GM23338 (cell line): ENCODE measurements around the gene NSUN3. TPM values are rescaled to one million over a fixed set of nuclear protein-coding genes. Genes with fewer than 3 reads are reported as not detected.

Source experiments
- ATAC-seq: fragments of 200-7000 bp; cut with Tn5 transposase; 3 replicates; pipeline ENCODE4 v1.9.1; 2020
- DNase-seq: peaks from one replicate; pipeline ENCODE4 v3.0.0-alpha.2; 2015; ENCODE audit warnings: low spot score
- H2AFZ ChIP-seq: fragments of 200-600 bp; sonication (generic); 2 replicates; pipeline ENCODE4 v1.8.0; 2016; ENCODE audit warnings: antibody characterized with exemption, mild to moderate bottlenecking, moderate library complexity
- H3F3A ChIP-seq: fragments of 200-600 bp; sonication (generic); replicated peaks from 2 replicates; pipeline ENCODE4 v1.8.0; 2017; ENCODE audit warnings: antibody characterized with exemption, mixed run types, low read depth
- H3K27ac ChIP-seq: fragments of 200-600 bp; sonication (generic); 2 replicates; pipeline ENCODE4 v1.6.1; 2016; ENCODE audit warnings: low read depth
- H3K27me3 ChIP-seq: fragments of 200-600 bp; sonication (generic); 2 replicates; pipeline ENCODE4 v1.8.0; 2016; ENCODE audit warnings: mild to moderate bottlenecking, mixed run types, moderate library complexity; ENCODE audit not compliant: insufficient read depth
- H3K36me3 ChIP-seq: fragments of 200-600 bp; sonication (generic); 2 replicates; pipeline ENCODE4 v1.8.0; 2016; ENCODE audit warnings: mild to moderate bottlenecking; ENCODE audit not compliant: insufficient read depth
- H3K4me1 ChIP-seq: fragments of 200-600 bp; sonication (generic); 2 replicates; pipeline ENCODE4 v1.8.0; 2016; ENCODE audit warnings: mild to moderate bottlenecking, moderate library complexity; ENCODE audit not compliant: insufficient read depth
- H3K4me2 ChIP-seq: fragments of 200-600 bp; sonication (generic); 2 replicates; pipeline ENCODE4 v1.7.1; 2017; ENCODE audit warnings: mixed run types
- H3K4me3 ChIP-seq: fragments of 200-600 bp; sonication (generic); 2 replicates; pipeline ENCODE4 v1.6.1; 2016; ENCODE audit warnings: mixed run types
- H3K79me2 ChIP-seq: fragments of 200-600 bp; sonication (generic); replicated peaks from 2 replicates; pipeline ENCODE4 v1.8.0; 2017; ENCODE audit warnings: mild to moderate bottlenecking; ENCODE audit not compliant: insufficient read depth
- H3K9me2 ChIP-seq: fragments of 200-600 bp; sonication (generic); 2 replicates; pipeline ENCODE4 v1.8.0; 2017; ENCODE audit not compliant: insufficient read depth
- H4K20me1 ChIP-seq: fragments of 200-600 bp; sonication (generic); replicated peaks from 2 replicates; pipeline ENCODE4 v1.8.0; 2017; ENCODE audit warnings: mild to moderate bottlenecking; ENCODE audit not compliant: insufficient read depth
- H3K27ac Mint-ChIP-seq: 2 replicates; pipeline ENCODE4 v1.8.0; 2020; ENCODE audit warnings: inconsistent platforms, mild to moderate bottlenecking, moderate library complexity, mixed read lengths
- H3K27me3 Mint-ChIP-seq: 3 replicates; pipeline ENCODE4 v1.8.0; 2022; ENCODE audit warnings: low read depth, mild to moderate bottlenecking, moderate library complexity, mixed read lengths, inconsistent platforms; ENCODE audit not compliant: insufficient read depth, poor library complexity
- H3K36me3 Mint-ChIP-seq: 3 replicates; pipeline ENCODE4 v1.8.0; 2021; ENCODE audit warnings: low read depth, mild to moderate bottlenecking, inconsistent platforms, moderate library complexity, mixed read lengths
- H3K4me1 Mint-ChIP-seq: 3 replicates; pipeline ENCODE4 v1.8.0; 2020; ENCODE audit warnings: mild to moderate bottlenecking, inconsistent platforms, mixed read lengths
- H3K4me3 Mint-ChIP-seq: 3 replicates; pipeline ENCODE4 v1.8.0; 2021; ENCODE audit warnings: moderate library complexity, mild to moderate bottlenecking, inconsistent platforms, mixed read lengths
- H3K9me3 Mint-ChIP-seq: 3 replicates; pipeline ENCODE4 v1.8.0; 2020; ENCODE audit warnings: moderate library complexity, mild to moderate bottlenecking, inconsistent platforms, mixed read lengths
- CREB1 ChIP-seq: fragments of 250-450 bp; sonication (Bioruptor Pico); IDR thresholded peaks from 2 replicates; pipeline ENCODE4 v1.5.0; 2020; ENCODE audit warnings: low read depth, mild to moderate bottlenecking, moderate library complexity
- EZH2 ChIP-seq: fragments of 200-600 bp; sonication (generic); IDR thresholded peaks from one replicate; pipeline ENCODE4 v1.8.0; 2017; ENCODE audit warnings: antibody characterized with exemption, mild to moderate bottlenecking, low read depth; ENCODE audit not compliant: unreplicated experiment
- EZH2phosphoT487 ChIP-seq: fragments of 200-600 bp; sonication (generic); IDR thresholded peaks from one replicate; pipeline ENCODE4 v1.8.1; 2018; ENCODE audit warnings: antibody characterized with exemption; ENCODE audit not compliant: unreplicated experiment
- JUNB ChIP-seq: IDR thresholded peaks from one replicate; pipeline ENCODE4 v1.6.1; 2016; ENCODE audit warnings: antibody characterized with exemption; ENCODE audit not compliant: unreplicated experiment
- NANOG ChIP-seq: IDR thresholded peaks from 2 replicates; pipeline ENCODE4 v1.6.1; 2016; ENCODE audit warnings: antibody characterized with exemption, borderline replicate concordance
- POLR2AphosphoS5 ChIP-seq: IDR thresholded peaks from 2 replicates; pipeline ENCODE4 v1.6.1; 2016; ENCODE audit warnings: antibody characterized with exemption, low read depth
- STAT1 ChIP-seq: IDR thresholded peaks from one replicate; pipeline ENCODE4 v1.6.1; 2016; ENCODE audit warnings: antibody characterized with exemption; ENCODE audit not compliant: unreplicated experiment
- ZNF114 ChIP-seq: fragments of 250-450 bp; sonication (Bioruptor Pico); IDR thresholded peaks from 2 replicates; pipeline ENCODE4 v1.5.0; 2020; ENCODE audit warnings: mild to moderate bottlenecking, moderate library complexity
- ZNF331 ChIP-seq: fragments of 250-450 bp; sonication (Bioruptor Pico); IDR thresholded peaks from 2 replicates; pipeline ENCODE4 v1.5.0; 2020; ENCODE audit warnings: low read depth, mild to moderate bottlenecking, moderate library complexity
- polyA plus RNA-seq: library from polyadenylated mRNA; unstranded; fragments of >200 nt; fragmentation: Nextera tagmentation; extraction: Ambion mirVana; gene quantifications from 2 replicates; pipeline ENCODE4 v1.2.1, GENCODE V29; 2016
- total RNA-seq: library from RNA; depleted of rRNA; stranded (reverse); fragments of >200 nt; shearing (Covaris generic); gene quantifications from 2 replicates; pipeline ENCODE4 v1.2.3, GENCODE V29; 2014
- TF ChIP-seq, protein P1 (sequence below): IDR thresholded peaks from one replicate; pipeline ENCODE4 v1.6.1; 2018; ENCODE audit warnings: antibody characterized with exemption; ENCODE audit not compliant: unreplicated experiment
- TF ChIP-seq, protein P2 (sequence below): IDR thresholded peaks from 2 replicates; pipeline ENCODE4 v1.6.1; 2016; ENCODE audit warnings: antibody characterized with exemption
- TF ChIP-seq, protein P3 (sequence below), 2 experiments: fragments of 200-600 bp in 1 of 2; sonication (generic) in 1 of 2; conservative IDR thresholded peaks; 2 replicates each; pipeline versions ENCODE4 v1.5.1 to v1.6.1; 2016 to 2017; ENCODE audit warnings: antibody characterized with exemption in 2 of 2, low read depth in 2 of 2, mild to moderate bottlenecking in 2 of 2, moderate library complexity in 1 of 2
- TF ChIP-seq, protein P4 (sequence below): fragments of 250-450 bp; sonication (Bioruptor Pico); IDR thresholded peaks from 2 replicates; pipeline ENCODE4 v1.5.0; 2020; ENCODE audit warnings: mild to moderate bottlenecking, moderate library complexity

The NSUN3 gene
- total and polyA plus RNA-seq, 2 experiments from 2014 or later = 5.4 to 10.6 TPM

DNA sequence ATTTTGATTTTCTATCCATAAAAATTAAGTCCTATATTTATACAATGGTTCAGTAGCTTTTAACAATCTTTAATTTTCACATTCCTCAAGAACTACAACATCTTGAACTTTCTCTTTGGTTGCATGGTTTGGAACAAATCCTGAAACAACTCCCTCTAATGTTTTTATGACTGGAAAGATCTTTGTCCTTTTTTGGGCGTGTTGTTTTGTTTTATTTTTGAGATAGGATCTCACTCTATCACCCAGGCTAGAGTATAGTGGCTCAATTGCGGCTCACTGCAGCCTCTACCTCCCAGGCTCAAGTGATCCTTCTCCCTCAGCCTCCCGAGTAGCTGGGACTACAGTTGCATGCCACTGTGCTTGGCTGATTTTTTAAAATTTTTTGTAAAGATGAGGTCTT lies 38.5 kb upstream of the NSUN3 start:
- H3K36me3 ChIP-seq = no peaks in the 10 kb centered on the region
- peaks cover 6% of the 10 kb centered on the region; the same call in 2 of the 3 replicates for H3K4me1 Mint-ChIP-seq
- H3K4me1 ChIP-seq = no peaks in the 10 kb centered on the region
- no peaks in the 10 kb centered on the region for H3K9me2 ChIP-seq
- no peak for DNase-seq
- no peak overlapping the region for H2AFZ ChIP-seq
- H4K20me1 ChIP-seq = no peaks in the 10 kb centered on the region
- ATAC-seq = no peak
- no peaks in the 10 kb centered on the region for H3K36me3 Mint-ChIP-seq
- no peak for TF ChIP-seq POLR2AphosphoS5
- TF ChIP-seq, protein P1, sequence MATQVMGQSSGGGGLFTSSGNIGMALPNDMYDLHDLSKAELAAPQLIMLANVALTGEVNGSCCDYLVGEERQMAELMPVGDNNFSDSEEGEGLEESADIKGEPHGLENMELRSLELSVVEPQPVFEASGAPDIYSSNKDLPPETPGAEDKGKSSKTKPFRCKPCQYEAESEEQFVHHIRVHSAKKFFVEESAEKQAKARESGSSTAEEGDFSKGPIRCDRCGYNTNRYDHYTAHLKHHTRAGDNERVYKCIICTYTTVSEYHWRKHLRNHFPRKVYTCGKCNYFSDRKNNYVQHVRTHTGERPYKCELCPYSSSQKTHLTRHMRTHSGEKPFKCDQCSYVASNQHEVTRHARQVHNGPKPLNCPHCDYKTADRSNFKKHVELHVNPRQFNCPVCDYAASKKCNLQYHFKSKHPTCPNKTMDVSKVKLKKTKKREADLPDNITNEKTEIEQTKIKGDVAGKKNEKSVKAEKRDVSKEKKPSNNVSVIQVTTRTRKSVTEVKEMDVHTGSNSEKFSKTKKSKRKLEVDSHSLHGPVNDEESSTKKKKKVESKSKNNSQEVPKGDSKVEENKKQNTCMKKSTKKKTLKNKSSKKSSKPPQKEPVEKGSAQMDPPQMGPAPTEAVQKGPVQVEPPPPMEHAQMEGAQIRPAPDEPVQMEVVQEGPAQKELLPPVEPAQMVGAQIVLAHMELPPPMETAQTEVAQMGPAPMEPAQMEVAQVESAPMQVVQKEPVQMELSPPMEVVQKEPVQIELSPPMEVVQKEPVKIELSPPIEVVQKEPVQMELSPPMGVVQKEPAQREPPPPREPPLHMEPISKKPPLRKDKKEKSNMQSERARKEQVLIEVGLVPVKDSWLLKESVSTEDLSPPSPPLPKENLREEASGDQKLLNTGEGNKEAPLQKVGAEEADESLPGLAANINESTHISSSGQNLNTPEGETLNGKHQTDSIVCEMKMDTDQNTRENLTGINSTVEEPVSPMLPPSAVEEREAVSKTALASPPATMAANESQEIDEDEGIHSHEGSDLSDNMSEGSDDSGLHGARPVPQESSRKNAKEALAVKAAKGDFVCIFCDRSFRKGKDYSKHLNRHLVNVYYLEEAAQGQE = no peak
- TF ChIP-seq, protein P2, sequence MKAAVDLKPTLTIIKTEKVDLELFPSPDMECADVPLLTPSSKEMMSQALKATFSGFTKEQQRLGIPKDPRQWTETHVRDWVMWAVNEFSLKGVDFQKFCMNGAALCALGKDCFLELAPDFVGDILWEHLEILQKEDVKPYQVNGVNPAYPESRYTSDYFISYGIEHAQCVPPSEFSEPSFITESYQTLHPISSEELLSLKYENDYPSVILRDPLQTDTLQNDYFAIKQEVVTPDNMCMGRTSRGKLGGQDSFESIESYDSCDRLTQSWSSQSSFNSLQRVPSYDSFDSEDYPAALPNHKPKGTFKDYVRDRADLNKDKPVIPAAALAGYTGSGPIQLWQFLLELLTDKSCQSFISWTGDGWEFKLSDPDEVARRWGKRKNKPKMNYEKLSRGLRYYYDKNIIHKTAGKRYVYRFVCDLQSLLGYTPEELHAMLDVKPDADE = no peak
- no peak for TF ChIP-seq EZH2
- TF ChIP-seq EZH2phosphoT487 = no peak
- TF ChIP-seq ZNF331 (CRISPR knock-in tag) = no peak
- TF ChIP-seq, protein P3, sequence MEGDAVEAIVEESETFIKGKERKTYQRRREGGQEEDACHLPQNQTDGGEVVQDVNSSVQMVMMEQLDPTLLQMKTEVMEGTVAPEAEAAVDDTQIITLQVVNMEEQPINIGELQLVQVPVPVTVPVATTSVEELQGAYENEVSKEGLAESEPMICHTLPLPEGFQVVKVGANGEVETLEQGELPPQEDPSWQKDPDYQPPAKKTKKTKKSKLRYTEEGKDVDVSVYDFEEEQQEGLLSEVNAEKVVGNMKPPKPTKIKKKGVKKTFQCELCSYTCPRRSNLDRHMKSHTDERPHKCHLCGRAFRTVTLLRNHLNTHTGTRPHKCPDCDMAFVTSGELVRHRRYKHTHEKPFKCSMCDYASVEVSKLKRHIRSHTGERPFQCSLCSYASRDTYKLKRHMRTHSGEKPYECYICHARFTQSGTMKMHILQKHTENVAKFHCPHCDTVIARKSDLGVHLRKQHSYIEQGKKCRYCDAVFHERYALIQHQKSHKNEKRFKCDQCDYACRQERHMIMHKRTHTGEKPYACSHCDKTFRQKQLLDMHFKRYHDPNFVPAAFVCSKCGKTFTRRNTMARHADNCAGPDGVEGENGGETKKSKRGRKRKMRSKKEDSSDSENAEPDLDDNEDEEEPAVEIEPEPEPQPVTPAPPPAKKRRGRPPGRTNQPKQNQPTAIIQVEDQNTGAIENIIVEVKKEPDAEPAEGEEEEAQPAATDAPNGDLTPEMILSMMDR (conservative IDR thresholded peaks at IDR 0.05; ENCODE audit: low read depth in 2 of 2) = no peak
- TF ChIP-seq NANOG = no peak
- no peak for TF ChIP-seq JUNB
- no peak for TF ChIP-seq ZNF114
- no peak for TF ChIP-seq CREB1 (CRISPR knock-in tag)
- TF ChIP-seq, protein P4, sequence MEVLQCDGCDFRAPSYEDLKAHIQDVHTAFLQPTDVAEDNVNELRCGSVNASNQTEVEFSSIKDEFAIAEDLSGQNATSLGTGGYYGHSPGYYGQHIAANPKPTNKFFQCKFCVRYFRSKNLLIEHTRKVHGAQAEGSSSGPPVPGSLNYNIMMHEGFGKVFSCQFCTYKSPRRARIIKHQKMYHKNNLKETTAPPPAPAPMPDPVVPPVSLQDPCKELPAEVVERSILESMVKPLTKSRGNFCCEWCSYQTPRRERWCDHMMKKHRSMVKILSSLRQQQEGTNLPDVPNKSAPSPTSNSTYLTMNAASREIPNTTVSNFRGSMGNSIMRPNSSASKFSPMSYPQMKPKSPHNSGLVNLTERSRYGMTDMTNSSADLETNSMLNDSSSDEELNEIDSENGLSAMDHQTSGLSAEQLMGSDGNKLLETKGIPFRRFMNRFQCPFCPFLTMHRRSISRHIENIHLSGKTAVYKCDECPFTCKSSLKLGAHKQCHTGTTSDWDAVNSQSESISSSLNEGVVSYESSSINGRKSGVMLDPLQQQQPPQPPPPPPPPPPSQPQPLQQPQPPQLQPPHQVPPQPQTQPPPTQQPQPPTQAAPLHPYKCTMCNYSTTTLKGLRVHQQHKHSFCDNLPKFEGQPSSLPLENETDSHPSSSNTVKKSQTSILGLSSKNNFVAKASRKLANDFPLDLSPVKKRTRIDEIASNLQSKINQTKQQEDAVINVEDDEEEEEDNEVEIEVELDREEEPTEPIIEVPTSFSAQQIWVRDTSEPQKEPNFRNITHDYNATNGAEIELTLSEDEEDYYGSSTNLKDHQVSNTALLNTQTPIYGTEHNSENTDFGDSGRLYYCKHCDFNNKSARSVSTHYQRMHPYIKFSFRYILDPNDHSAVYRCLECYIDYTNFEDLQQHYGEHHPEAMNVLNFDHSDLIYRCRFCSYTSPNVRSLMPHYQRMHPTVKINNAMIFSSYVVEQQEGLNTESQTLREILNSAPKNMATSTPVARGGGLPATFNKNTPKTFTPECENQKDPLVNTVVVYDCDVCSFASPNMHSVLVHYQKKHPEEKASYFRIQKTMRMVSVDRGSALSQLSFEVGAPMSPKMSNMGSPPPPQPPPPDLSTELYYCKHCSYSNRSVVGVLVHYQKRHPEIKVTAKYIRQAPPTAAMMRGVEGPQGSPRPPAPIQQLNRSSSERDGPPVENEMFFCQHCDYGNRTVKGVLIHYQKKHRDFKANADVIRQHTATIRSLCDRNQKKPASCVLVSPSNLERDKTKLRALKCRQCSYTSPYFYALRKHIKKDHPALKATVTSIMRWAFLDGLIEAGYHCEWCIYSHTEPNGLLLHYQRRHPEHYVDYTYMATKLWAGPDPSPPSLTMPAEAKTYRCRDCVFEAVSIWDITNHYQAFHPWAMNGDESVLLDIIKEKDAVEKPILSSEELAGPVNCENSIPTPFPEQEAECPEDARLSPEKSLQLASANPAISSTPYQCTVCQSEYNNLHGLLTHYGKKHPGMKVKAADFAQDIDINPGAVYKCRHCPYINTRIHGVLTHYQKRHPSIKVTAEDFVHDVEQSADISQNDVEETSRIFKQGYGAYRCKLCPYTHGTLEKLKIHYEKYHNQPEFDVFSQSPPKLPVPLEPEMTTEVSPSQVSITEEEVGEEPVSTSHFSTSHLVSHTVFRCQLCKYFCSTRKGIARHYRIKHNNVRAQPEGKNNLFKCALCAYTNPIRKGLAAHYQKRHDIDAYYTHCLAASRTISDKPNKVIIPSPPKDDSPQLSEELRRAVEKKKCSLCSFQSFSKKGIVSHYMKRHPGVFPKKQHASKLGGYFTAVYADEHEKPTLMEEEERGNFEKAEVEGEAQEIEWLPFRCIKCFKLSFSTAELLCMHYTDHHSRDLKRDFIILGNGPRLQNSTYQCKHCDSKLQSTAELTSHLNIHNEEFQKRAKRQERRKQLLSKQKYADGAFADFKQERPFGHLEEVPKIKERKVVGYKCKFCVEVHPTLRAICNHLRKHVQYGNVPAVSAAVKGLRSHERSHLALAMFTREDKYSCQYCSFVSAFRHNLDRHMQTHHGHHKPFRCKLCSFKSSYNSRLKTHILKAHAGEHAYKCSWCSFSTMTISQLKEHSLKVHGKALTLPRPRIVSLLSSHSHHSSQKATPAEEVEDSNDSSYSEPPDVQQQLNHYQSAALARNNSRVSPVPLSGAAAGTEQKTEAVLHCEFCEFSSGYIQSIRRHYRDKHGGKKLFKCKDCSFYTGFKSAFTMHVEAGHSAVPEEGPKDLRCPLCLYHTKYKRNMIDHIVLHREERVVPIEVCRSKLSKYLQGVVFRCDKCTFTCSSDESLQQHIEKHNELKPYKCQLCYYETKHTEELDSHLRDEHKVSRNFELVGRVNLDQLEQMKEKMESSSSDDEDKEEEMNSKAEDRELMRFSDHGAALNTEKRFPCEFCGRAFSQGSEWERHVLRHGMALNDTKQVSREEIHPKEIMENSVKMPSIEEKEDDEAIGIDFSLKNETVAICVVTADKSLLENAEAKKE (CRISPR knock-in tag) = no peak
- TF ChIP-seq STAT1 = no peak
- no peak overlapping the region for H3K4me2 ChIP-seq
- H3K27me3 ChIP-seq = no peaks in the 10 kb centered on the region
- no peaks in the 10 kb centered on the region for H3F3A ChIP-seq
- no peaks in the 10 kb centered on the region for H3K27me3 Mint-ChIP-seq
- H3K27ac Mint-ChIP-seq = no peak overlapping the region
- no peaks in the 10 kb centered on the region for H3K79me2 ChIP-seq
- H3K4me3 Mint-ChIP-seq = no peak overlapping the region
- H3K27ac ChIP-seq = no peak overlapping the region
- no peaks in the 10 kb centered on the region for H3K9me3 Mint-ChIP-seq
- no peak overlapping the region for H3K4me3 ChIP-seq
